HUES6 (cell line): ENCODE measurements around the gene MYH6.

Experiments used
- H3K27ac ChIP-seq: 2 replicates; pipeline ENCODE4 v1.7.0; 2013; ENCODE audit warnings: low read depth, mild to moderate bottlenecking, low read length, inconsistent platforms
- H3K27me3 ChIP-seq: 2 replicates; pipeline ENCODE4 v1.6.1; 2013; ENCODE audit warnings: low read length; ENCODE audit not compliant: control insufficient read depth, insufficient read depth
- H3K36me3 ChIP-seq: 2 replicates; pipeline ENCODE4 v1.6.1; 2013; ENCODE audit warnings: low read length; ENCODE audit not compliant: control insufficient read depth, insufficient read depth
- H3K4me1 ChIP-seq: 2 replicates; pipeline ENCODE4 v1.6.1; 2013; ENCODE audit warnings: low read length; ENCODE audit not compliant: control insufficient read depth, insufficient read depth
- H3K4me3 ChIP-seq: 2 replicates; pipeline ENCODE4 v1.5.1; 2013; ENCODE audit warnings: low read depth, low read length
- H3K9ac ChIP-seq: one replicate; pipeline ENCODE4 v1.6.1; 2013; ENCODE audit warnings: mild to moderate bottlenecking, low read length
- H3K9me3 ChIP-seq: 2 replicates; pipeline ENCODE4 v1.6.1; 2013; ENCODE audit warnings: low read depth, low read length; ENCODE audit not compliant: control insufficient read depth, insufficient read depth

MYH6 gene

DNA sequence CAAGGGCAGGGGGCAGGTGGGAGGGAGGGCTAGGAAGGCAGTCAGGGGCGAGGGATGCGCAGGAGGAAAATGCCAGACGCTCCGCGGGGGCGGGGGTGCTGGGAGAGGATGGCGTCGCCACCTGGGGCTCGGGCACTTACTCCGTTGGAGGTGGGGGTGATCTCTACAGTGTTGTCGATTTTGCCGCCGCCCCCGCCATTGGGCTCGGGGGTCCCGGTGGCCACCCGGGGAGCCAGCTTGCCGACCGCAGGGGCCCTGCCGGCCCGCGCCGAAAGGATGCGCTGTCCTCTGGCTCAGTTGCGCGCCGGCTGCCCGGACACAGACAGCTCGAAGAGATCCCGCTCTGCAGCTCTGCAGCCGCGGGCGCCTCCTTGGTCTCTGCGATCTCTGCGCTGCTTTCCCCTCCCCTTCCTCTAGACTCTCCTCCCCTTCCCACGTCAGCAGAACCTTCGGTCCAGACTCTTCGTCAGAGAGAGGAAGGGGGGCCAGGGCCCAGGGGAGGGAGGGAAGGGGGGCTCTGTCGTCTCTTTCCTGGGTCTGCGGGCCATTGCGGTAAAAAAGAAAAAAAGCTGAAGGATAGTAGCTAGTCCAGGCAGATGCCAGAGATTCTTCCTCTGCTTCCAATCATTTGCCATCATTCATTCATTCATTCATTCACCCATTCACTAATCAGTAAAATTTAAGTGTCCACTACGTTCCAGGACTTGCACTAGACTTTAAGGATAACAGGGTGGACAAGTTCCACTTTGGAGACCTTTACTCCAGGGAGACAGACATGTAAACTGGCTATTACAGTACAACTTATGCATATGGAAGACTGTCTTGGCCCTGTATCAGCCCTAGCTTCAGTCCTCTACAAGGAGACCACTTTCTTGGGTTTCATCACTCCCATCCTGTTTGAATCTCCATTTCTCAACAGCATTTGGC, 55.3 kb downstream of the MYH6 start, which contains the start of gene SLC22A17:
Gene SLC22A17, minus strand, starts transcription at position 382 of the 927 bp plus-strand sequence.
- H3K36me3 ChIP-seq = peaks cover 18% of the 10 kb centered on the region
- peaks cover 40% of the 10 kb centered on the region for H3K27me3 ChIP-seq
- H3K27ac ChIP-seq = no peak within 1 kb of the TSS
- H3K4me3 ChIP-seq = peak within 1 kb of the TSS; percentile 87
- peak within 1 kb of the TSS; percentile 45 for H3K9ac ChIP-seq
- H3K9me3 ChIP-seq = no peaks in the 10 kb centered on the region
- H3K4me1 ChIP-seq = peaks cover 3% of the 10 kb centered on the region; the same call in 1 of the 2 replicates

DNA sequence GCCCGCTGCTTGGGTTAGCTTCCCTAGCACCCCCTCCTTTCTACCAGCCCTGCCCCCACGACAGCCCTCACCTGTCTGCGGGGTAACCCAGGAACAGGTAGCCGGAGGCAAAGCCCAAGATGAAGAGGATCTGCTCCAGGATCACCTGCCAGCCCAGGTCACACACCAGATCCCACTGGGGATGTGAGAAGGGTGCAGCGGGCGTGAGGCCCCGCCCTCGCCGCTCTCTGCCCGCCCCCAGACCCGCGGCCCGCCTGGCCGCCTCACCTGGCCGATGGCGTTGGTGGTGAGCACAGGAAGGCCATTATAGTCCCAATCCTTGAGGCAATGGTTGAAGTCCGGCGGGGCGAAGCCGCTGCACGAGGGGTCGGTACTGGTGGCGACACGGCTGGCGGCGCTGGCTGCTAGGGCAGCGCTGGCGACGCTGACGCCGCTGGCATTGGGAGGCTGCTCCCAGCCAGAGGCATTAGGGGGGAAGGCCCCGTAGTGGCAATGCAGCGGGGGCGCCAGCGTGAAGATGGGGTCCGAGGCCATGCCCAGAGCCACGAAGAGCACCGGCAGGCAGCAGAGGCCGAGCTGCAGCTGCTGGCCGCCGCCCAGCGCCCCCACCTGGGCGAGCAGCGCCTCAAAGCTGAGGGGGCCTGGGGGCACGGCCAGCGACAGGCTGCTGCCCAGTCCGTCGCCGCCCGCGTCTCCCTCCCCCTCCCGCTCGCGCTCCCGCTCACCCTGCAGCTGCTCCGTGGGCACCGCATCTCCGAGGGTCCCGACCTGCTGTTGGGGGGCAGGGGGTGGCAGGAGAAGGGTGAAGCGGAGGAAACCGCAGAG, 56.2 kb downstream of the MYH6 start:
- H3K27ac ChIP-seq = no peak overlapping the region
- peaks cover 40% of the 10 kb centered on the region for H3K27me3 ChIP-seq
- H3K4me1 ChIP-seq = peaks cover 3% of the 10 kb centered on the region; the same call in 1 of the 2 replicates
- H3K9ac ChIP-seq = peak overlapping the region; percentile 45
- peaks cover 9% of the 10 kb centered on the region for H3K36me3 ChIP-seq
- no peaks in the 10 kb centered on the region for H3K9me3 ChIP-seq
- peak overlapping the region; percentile 87 for H3K4me3 ChIP-seq

DNA sequence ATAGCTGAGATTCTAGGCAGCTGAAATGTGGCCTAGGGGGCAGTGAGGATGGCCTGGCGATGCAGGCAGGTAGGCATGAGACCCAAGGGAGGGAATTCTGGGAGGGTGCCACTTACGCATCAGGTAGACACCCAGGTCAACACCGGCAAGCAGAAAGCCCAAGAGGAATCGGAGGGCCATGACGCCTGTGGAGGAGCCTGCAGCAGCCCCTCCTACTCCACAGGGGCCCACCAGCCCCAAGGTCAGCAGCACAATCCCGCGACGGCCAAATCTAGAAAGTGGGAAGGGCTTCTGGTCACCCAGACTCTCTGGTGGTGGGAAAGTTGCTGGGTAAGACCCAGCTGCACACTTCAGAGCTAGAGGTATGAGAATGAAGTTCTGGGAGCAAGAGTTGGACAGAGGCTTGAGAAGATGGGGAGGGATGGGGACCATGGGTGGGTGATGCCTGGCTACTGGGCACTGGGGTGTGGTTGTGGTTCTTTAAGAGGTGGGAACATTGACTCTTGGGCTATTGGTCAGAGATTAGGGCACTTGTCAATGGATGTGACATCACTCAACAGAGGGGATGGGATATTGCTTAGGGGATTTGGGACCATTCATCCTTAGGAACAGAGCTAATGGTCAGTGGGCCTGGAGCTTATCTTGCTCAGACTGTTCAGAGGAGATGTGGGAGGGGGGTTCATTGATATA, 58.8 kb downstream of the MYH6 start:
- peaks cover 34% of the 10 kb centered on the region for H3K27me3 ChIP-seq
- no peak overlapping the region for H3K9ac ChIP-seq
- H3K4me1 ChIP-seq = peaks cover 14% of the 10 kb centered on the region
- H3K4me3 ChIP-seq = no peak overlapping the region
- H3K36me3 ChIP-seq = no peaks in the 10 kb centered on the region
- no peaks in the 10 kb centered on the region for H3K9me3 ChIP-seq
- no peak overlapping the region for H3K27ac ChIP-seq

DNA sequence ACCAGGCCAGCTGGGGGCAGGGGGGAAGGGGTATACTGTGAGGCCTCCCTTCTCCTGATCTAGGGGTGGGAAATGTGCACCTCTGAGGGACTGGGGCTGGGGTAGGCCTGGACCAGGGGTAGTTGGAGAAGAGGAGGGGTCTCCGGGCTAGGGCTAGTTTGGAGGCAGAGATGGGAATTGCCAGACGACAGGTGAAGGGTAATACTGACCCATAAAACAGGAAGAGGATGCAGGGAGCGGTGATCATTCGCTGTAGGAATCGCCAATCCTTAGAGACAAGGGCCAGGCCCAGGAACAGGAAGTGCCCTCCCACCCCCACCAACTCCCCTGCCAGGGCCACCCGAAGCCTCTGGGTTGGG, 59.8 kb downstream of the MYH6 start:
- peaks cover 24% of the 10 kb centered on the region for H3K27me3 ChIP-seq
- H3K27ac ChIP-seq = no peak overlapping the region
- H3K4me3 ChIP-seq = no peak overlapping the region
- no peaks in the 10 kb centered on the region for H3K36me3 ChIP-seq
- no peaks in the 10 kb centered on the region for H3K9me3 ChIP-seq
- H3K4me1 ChIP-seq = peaks cover 14% of the 10 kb centered on the region
- H3K9ac ChIP-seq = no peak overlapping the region

DNA sequence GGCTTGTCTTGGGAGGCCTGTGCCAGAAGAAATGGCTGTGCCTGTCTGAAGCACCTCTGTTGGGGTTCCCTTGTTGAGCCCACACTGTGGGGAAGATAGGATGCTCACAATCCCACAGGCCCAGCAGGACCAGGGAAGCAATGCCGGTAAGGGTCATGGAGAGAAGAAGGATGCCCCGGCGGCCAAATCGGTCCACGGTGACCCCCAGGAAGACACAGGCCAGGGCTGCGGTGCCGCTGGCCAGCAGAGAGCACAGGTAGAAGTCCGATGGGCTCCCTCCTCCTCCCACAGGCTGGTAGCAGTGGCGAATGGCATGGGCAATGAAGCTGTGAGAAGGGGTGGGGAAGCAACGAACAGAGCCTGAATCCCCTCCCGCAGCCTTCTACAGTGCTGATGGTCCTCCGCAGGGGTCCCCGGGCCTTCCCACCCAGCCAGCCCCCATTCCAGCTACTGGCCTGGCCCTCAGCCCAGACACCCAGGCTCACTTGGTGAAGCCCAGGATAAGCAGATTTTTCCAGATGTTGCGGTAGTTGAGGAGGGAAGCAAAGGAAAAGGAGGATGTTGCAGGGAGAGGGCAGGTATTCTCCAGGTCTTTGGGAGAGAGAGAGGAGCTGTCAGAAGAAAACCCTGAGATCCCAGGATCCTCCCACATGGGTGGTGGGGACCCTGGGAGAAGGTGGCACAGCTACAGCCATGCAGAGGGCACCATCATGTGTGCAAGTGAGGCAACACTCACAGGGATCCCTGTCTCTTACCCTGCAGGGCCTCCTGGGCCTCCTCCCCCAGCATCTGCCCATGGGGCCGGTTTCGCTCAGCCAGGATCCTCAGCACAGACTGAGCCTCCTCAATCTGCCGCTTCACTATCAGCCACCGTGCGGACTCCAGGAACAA, 60.4 kb downstream of the MYH6 start:
- no peaks in the 10 kb centered on the region for H3K9me3 ChIP-seq
- H3K27ac ChIP-seq = no peak overlapping the region
- H3K4me3 ChIP-seq = no peak overlapping the region
- H3K27me3 ChIP-seq = peaks cover 20% of the 10 kb centered on the region
- peaks cover 11% of the 10 kb centered on the region for H3K4me1 ChIP-seq
- H3K9ac ChIP-seq = no peak overlapping the region
- no peaks in the 10 kb centered on the region for H3K36me3 ChIP-seq

DNA sequence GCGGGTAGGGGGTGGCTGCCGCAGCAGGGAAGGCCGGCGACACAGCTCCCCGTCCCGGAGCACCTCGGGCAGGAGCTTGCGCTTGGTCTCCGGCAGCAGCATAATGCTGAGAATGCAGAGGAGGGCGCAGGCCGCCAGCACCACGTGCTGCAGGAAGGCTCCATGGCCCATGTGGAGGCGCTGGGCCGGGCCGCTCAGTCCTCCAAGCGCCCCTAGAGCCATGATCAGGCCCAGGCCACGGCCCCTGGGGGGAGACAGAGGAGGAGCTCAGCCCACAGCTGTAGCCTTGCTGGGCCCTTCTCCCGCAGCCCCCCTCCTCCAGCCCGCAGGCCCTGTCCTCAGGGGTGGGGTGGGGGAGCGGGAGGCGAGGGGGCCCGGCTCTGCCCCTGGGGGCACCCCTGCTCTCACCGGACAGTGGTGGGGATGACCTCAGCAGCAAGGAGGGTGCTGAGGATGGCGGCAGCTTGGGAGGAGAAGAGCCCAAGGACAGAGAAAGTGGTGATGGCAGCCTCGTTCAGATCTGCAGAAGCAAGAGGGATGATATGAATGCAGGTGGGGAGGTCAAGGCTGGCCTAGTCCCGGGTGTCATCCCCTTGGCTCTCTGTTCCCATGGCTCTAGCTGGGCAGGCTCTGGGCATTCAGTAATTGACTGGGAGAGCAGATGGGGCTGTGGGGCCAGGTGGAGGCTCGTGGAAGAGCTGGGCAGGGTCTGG, 61.2 kb downstream of the MYH6 start:
- Histone ChIP-seq H3K27me3 (peaks cover 15% of the 10 kb centered on the region), H3K4me3 (no peak overlapping the region; the same call in 1 of the 2 replicates), H3K36me3 (no peaks in the 10 kb centered on the region), H3K4me1 (peaks cover 11% of the 10 kb centered on the region), H3K9me3 (0 out of 2 replicates have a peak, but pooled peaks cover 2% of the 10 kb centered on the region), H3K27ac (no peak overlapping the region), H3K9ac (no peak overlapping the region)

DNA sequence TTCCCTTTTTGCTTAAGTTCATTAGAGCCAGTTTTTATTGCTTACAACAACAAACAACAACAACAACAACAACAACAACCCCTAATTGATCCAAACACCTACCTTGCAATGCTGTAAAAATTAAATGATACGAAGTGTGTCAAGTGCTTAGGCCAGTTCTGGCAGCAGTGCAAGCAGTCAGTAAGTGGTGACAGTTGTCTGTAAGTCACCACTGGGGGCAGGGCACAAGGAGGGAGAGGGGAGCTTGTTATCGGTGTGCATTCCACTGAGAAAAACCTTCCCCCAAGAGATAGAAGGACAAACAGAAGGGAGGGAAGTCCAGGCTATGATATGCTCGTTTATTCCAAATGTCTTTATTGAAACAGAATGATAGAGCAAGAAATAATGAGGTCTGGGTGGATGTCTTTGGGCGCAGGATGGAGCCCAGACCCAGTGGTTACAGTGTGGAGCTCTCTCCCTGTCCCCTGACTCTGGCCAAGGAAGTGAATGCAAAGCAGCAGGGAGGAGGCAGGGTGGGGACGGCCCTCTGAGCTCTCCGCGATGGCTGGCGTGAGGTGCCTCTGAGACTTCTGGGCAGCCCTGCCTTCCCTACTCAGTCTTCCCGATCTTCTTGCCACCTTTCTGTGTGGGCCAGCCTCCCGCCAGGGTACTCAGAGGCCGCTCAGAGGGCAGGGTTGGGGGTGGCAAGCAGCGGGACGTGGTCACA, 61.9 kb downstream of the MYH6 start:
- H3K4me3 ChIP-seq = no peak overlapping the region; the same call in 1 of the 2 replicates
- peaks cover 8% of the 10 kb centered on the region for H3K27me3 ChIP-seq
- H3K9me3 ChIP-seq = peaks cover 9% of the 10 kb centered on the region
- peaks cover 11% of the 10 kb centered on the region for H3K4me1 ChIP-seq
- H3K9ac ChIP-seq = no peak overlapping the region
- no peak overlapping the region for H3K27ac ChIP-seq
- no peaks in the 10 kb centered on the region for H3K36me3 ChIP-seq

DNA sequence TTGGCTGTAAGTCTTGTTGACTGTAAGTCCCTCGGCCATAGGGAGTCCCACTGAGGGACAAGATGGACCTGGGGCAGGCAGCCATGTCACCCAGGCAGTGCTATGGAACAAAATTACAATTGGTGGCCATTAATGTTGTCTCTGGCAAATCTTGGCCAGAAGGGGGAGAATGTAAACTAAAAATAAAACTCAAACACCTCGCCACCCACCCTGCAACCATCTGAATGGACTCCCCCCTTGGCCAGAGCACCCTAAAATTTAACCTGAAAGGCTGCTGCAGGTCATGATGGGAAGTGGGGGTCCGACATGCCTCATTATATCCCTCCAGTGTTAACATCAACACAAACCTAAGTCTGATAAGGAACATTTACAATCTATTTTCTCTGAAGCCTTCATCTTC, 63.6 kb downstream of the MYH6 start:
- H3K27me3 ChIP-seq = no peaks in the 10 kb centered on the region
- H3K27ac ChIP-seq = no peak overlapping the region
- no peaks in the 10 kb centered on the region for H3K36me3 ChIP-seq
- H3K4me3 ChIP-seq = no peak overlapping the region
- peaks cover 20% of the 10 kb centered on the region for H3K9me3 ChIP-seq
- peaks cover 11% of the 10 kb centered on the region for H3K4me1 ChIP-seq
- H3K9ac ChIP-seq = no peak overlapping the region

DNA sequence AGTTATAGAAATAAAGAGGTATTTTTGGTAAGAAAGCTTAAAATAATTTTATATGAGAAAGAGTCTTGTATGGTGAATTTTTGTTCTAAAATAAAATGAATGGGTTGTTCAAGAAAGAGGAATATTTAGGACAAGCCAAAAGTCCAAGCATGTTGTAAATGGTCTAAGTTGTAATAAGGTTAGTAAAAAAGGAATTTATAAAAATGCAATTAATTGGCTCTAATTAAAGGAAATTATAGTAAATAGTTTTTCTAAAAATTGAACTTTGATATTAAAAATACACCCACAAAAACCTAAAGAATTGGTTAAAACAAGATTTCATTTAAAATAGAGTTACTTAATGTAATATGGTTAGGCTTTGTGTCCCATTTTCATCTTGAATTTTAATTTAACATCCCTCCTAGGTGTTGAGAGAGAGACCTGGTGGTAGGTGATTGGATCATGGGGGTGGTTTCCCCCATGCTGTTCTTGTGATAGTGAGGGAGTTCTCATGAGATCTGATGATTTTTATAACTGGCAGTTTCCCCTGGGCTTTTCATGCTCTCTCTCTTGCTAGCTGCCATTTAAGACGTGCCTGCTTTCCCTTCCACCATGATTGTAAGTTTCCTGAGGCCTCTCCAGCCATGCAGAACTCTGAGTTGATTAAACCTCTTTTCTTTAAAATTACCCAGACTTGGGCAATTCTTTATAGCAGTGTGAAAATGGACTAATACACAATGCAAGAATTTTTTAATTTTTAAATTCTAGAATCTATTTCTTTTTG, 68.4 kb downstream of the MYH6 start:
- Histone ChIP-seq H3K36me3 (no peaks in the 10 kb centered on the region), H3K4me1 (no peaks in the 10 kb centered on the region), H3K27ac (no peak overlapping the region), H3K4me3 (no peak overlapping the region), H3K9ac (no peak overlapping the region), H3K27me3 (no peaks in the 10 kb centered on the region), H3K9me3 (peaks cover 35% of the 10 kb centered on the region)
